SK-N-SH treated with all-trans-retinoic acid at 6 μM for 48 hours (cell line): ENCODE measurements around the gene CDC45.

Experiments used
- ATAC-seq: fragments of 200-7000 bp; cut with Tn5 transposase; 3 replicates; pipeline ENCODE4 v1.9.1; 2020; ENCODE audit warnings: mild to moderate bottlenecking, moderate library complexity
- ARNTL ChIP-seq: fragments of 450-650 bp; formaldehyde crosslinking; IDR thresholded peaks from 2 replicates; pipeline ENCODE4 v1.5.0; 2020; ENCODE audit warnings: low read depth, mild to moderate bottlenecking, moderate library complexity, borderline replicate concordance
- BACH2 ChIP-seq: fragments of 250-450 bp; sonication (Bioruptor Pico); IDR thresholded peaks from 2 replicates; pipeline ENCODE4 v1.9.0; 2021; ENCODE audit warnings: mild to moderate bottlenecking, borderline replicate concordance
- CSDC2 ChIP-seq: fragments of 250-450 bp; sonication (Bioruptor Pico); IDR thresholded peaks from 2 replicates; pipeline ENCODE4 v1.5.0; 2020; ENCODE audit warnings: mild to moderate bottlenecking, moderate library complexity
- CSRNP3 ChIP-seq: fragments of 250-450 bp; sonication (Bioruptor Pico); IDR thresholded peaks from 2 replicates; pipeline ENCODE4 v1.5.1; 2021; ENCODE audit warnings: mild to moderate bottlenecking, moderate library complexity
- ESRRG ChIP-seq: fragments of 250-450 bp; sonication (Bioruptor Pico); IDR thresholded peaks from 2 replicates; pipeline ENCODE4 v1.6.1; 2021; ENCODE audit warnings: mild to moderate bottlenecking
- ISL1 ChIP-seq: fragments of 250-450 bp; sonication (Bioruptor Pico); IDR thresholded peaks from 2 replicates; pipeline ENCODE4 v2.1.2; 2022; ENCODE audit warnings: mild to moderate bottlenecking, moderate library complexity
- OSR1 ChIP-seq: fragments of 250-450 bp; sonication (Bioruptor Pico); IDR thresholded peaks from 2 replicates; pipeline ENCODE4 v1.8.0; 2022; ENCODE audit warnings: moderate library complexity, mild to moderate bottlenecking, inconsistent platforms
- PATZ1 ChIP-seq: fragments of 250-450 bp; sonication (Bioruptor Pico); IDR thresholded peaks from 2 replicates; pipeline ENCODE4 v1.8.0; 2020; ENCODE audit warnings: mild to moderate bottlenecking, moderate library complexity, borderline replicate concordance
- RARB ChIP-seq: fragments of 250-450 bp; sonication (Bioruptor Pico); IDR thresholded peaks from 2 replicates; pipeline ENCODE4 v1.8.0; 2021; ENCODE audit warnings: mild to moderate bottlenecking, moderate library complexity
- SNAI2 ChIP-seq: fragments of 250-450 bp; sonication (Bioruptor Pico); IDR thresholded peaks from 2 replicates; pipeline ENCODE4 v1.5.0; 2020; ENCODE audit warnings: mild to moderate bottlenecking, moderate library complexity
- TCF4 ChIP-seq: fragments of 250-450 bp; sonication (Bioruptor Pico); IDR thresholded peaks from 2 replicates; pipeline ENCODE4 v1.8.0; 2021; ENCODE audit warnings: mild to moderate bottlenecking, moderate library complexity, borderline replicate concordance
- TSHZ2 ChIP-seq: fragments of 250-450 bp; sonication (Bioruptor Pico); IDR thresholded peaks from 2 replicates; pipeline ENCODE4 v1.5.0; 2020; ENCODE audit warnings: mild to moderate bottlenecking, moderate library complexity
- ZC3H10 ChIP-seq: fragments of 250-450 bp; sonication (Bioruptor Pico); IDR thresholded peaks from 2 replicates; pipeline ENCODE4 v1.5.1; 2021; ENCODE audit warnings: mild to moderate bottlenecking, moderate library complexity
- ZFP3 ChIP-seq: fragments of 250-450 bp; sonication (Bioruptor Pico); IDR thresholded peaks from 2 replicates; pipeline ENCODE4 v1.5.0; 2020; ENCODE audit warnings: mild to moderate bottlenecking, moderate library complexity
- ZFP30 ChIP-seq: fragments of 450-650 bp; formaldehyde crosslinking; IDR thresholded peaks from 2 replicates; pipeline ENCODE4 v1.5.0; 2022; ENCODE audit warnings: mild to moderate bottlenecking, moderate library complexity
- ZNF565 ChIP-seq: fragments of 450-650 bp; formaldehyde crosslinking; conservative IDR thresholded peaks from 2 replicates; pipeline ENCODE4 v1.5.0; 2020; ENCODE audit warnings: low read depth, mild to moderate bottlenecking, moderate library complexity
- ZNF70 ChIP-seq: fragments of 450-650 bp; formaldehyde crosslinking; IDR thresholded peaks from 2 replicates; pipeline ENCODE4 v1.5.0; 2020; ENCODE audit warnings: mild to moderate bottlenecking, moderate library complexity

Gene CDC45

GRCh38 chr22:19466848-19467752, 12.6 kb upstream of the CDC45 start:
- TF ChIP-seq ISL1 (no peak), CSDC2 (CRISPR knock-in tag) (no peak), ZC3H10 (CRISPR knock-in tag) (no peak), PATZ1 (CRISPR knock-in tag) (no peak), TCF4 (no peak), OSR1 (CRISPR knock-in tag) (no peak), SNAI2 (no peak), CSRNP3 (CRISPR knock-in tag) (no peak), ZNF565 (CRISPR knock-in tag) (no peak), ARNTL (CRISPR knock-in tag) (no peak), RARB (CRISPR knock-in tag) (no peak), ZNF70 (CRISPR knock-in tag) (no peak), BACH2 (CRISPR knock-in tag) (no peak), ESRRG (no peak), ZFP3 (CRISPR knock-in tag) (no peak)
- ATAC-seq: no peak

GRCh38 chr22:19467912-19468311, 11.8 kb upstream of the CDC45 start:
- no peak for ATAC-seq
- no peak for TF ChIP-seq ZNF70 (CRISPR knock-in tag)
- TF ChIP-seq CSDC2 (CRISPR knock-in tag): no peak
- TF ChIP-seq ZC3H10 (CRISPR knock-in tag): no peak
- no peak for TF ChIP-seq BACH2 (CRISPR knock-in tag)
- no peak for TF ChIP-seq ZFP30 (CRISPR knock-in tag)
- no peak for TF ChIP-seq OSR1 (CRISPR knock-in tag)
- TF ChIP-seq ZNF565 (CRISPR knock-in tag): no peak
- TF ChIP-seq CSRNP3 (CRISPR knock-in tag): no peak

GRCh38 chr22:19469421-19469820, 10.3 kb upstream of the CDC45 start:
- no peak for TF ChIP-seq ARNTL (CRISPR knock-in tag)
- no peak for TF ChIP-seq TSHZ2
- no peak for TF ChIP-seq CSDC2 (CRISPR knock-in tag)
- no peak; the same call in 2 of the 3 replicates for ATAC-seq

- TF ChIP-seq SNAI2 (no peak), BACH2 (CRISPR knock-in tag) (no peak), TCF4 (no peak), CSRNP3 (CRISPR knock-in tag) (no peak)
- no peak for ATAC-seq
These were observed 9.7 kb upstream of the CDC45 start for GRCh38 chr22:19470010-19470409.
